ENCODE data around the gene LHX6. TPM values are rescaled to one million over a fixed set of nuclear protein-coding genes. Genes with fewer than 3 reads are reported as not detected.

The LHX6 gene
- total and polyA plus RNA-seq, 2 of the 13 experiments (the other 11 are each of a cell fraction or from before 2014, with no cell fraction given) = 1.1 to 1.3 TPM

DNA sequence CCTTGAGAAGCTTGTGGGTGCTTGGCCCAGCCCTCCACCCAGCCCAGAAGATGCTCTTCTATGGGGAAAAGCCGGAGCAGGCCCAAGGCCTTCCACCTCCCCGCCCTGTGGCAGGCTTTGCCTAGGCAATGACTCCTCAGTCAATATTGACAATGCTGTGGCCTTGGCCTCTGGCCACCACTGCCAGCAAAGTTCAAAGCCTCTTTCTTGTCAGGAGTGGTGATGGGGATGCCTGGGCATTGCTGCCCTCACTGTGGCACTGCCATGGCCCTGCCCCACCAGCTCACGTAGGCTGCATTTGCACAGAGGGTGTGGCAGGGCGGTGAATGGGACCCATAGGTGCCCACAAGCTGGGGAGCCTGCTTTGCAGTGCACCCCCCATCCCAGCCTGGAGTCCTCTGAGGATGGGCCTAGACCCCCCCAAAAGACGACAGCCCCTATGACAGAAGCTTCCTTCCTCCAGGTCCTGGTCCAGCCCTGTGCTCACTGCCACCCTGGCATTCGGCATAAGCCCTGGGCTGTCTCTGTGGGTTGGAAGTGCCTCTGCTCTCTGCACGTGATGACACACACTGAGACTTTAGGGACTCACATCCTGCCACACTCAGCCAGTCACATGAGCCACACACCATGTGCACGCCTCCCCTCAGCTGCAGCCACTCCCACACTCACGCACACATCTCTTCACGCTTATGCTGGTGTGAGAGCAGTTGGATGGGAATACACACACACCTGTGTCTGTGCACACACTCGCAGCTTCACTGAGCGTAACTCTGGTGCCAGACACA lies 38.0 kb downstream of the LHX6 start (continued):
- TF ChIP-seq, protein P1, sequence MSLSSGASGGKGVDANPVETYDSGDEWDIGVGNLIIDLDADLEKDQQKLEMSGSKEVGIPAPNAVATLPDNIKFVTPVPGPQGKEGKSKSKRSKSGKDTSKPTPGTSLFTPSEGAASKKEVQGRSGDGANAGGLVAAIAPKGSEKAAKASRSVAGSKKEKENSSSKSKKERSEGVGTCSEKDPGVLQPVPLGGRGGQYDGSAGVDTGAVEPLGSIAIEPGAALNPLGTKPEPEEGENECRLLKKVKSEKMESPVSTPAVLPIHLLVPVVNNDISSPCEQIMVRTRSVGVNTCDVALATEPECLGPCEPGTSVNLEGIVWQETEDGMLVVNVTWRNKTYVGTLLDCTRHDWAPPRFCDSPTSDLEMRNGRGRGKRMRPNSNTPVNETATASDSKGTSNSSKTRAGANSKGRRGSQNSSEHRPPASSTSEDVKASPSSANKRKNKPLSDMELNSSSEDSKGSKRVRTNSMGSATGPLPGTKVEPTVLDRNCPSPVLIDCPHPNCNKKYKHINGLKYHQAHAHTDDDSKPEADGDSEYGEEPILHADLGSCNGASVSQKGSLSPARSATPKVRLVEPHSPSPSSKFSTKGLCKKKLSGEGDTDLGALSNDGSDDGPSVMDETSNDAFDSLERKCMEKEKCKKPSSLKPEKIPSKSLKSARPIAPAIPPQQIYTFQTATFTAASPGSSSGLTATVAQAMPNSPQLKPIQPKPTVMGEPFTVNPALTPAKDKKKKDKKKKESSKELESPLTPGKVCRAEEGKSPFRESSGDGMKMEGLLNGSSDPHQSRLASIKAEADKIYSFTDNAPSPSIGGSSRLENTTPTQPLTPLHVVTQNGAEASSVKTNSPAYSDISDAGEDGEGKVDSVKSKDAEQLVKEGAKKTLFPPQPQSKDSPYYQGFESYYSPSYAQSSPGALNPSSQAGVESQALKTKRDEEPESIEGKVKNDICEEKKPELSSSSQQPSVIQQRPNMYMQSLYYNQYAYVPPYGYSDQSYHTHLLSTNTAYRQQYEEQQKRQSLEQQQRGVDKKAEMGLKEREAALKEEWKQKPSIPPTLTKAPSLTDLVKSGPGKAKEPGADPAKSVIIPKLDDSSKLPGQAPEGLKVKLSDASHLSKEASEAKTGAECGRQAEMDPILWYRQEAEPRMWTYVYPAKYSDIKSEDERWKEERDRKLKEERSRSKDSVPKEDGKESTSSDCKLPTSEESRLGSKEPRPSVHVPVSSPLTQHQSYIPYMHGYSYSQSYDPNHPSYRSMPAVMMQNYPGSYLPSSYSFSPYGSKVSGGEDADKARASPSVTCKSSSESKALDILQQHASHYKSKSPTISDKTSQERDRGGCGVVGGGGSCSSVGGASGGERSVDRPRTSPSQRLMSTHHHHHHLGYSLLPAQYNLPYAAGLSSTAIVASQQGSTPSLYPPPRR (CRISPR knock-in tag; IDR thresholded peaks at IDR 0.05; ENCODE audit: borderline replicate concordance) = peak; percentile 40; the same call in 1 of the 2 replicates
- TF ChIP-seq RARA (CRISPR knock-in tag; IDR thresholded peaks at IDR 0.05) (peak; percentile 91), EP300 (IDR thresholded peaks at IDR 0.05; ENCODE audit: low read depth in 2 of 2, low read length in 2 of 2) (peak in 1 of 2 experiments; percentile 81; a peak in 2 of 4 replicates), EP300 (CRISPR knock-in tag; IDR thresholded peaks at IDR 0.05; ENCODE audit: borderline replicate concordance) (peak; percentile 29; the same call in 1 of the 2 replicates), HDAC1 (CRISPR knock-in tag; IDR thresholded peaks at IDR 0.05) (peak; percentile 66), CBFB (CRISPR knock-in tag; IDR thresholded peaks at IDR 0.05) (0 out of 2 replicates have a peak, but pooled peaks have one; percentile 21), ZNF12 (CRISPR knock-in tag; IDR thresholded peaks at IDR 0.05) (no peak), NCOA1 (CRISPR knock-in tag; IDR thresholded peaks at IDR 0.05) (no peak), JARID2 (CRISPR knock-in tag; IDR thresholded peaks at IDR 0.05; ENCODE audit: insufficient replicate concordance) (no peak)
- TF ChIP-seq, protein P2, sequence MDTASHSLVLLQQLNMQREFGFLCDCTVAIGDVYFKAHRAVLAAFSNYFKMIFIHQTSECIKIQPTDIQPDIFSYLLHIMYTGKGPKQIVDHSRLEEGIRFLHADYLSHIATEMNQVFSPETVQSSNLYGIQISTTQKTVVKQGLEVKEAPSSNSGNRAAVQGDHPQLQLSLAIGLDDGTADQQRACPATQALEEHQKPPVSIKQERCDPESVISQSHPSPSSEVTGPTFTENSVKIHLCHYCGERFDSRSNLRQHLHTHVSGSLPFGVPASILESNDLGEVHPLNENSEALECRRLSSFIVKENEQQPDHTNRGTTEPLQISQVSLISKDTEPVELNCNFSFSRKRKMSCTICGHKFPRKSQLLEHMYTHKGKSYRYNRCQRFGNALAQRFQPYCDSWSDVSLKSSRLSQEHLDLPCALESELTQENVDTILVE (CRISPR knock-in tag; IDR thresholded peaks at IDR 0.05) = peak; percentile 37; the same call in 1 of the 2 replicates
- TF ChIP-seq, protein P3, sequence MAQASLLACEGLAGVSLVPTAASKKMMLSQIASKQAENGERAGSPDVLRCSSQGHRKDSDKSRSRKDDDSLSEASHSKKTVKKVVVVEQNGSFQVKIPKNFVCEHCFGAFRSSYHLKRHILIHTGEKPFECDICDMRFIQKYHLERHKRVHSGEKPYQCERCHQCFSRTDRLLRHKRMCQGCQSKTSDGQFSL (CRISPR knock-in tag; IDR thresholded peaks at IDR 0.05) = 0 out of 2 replicates have a peak, but pooled peaks have one; percentile 50
- TF ChIP-seq, protein P4, sequence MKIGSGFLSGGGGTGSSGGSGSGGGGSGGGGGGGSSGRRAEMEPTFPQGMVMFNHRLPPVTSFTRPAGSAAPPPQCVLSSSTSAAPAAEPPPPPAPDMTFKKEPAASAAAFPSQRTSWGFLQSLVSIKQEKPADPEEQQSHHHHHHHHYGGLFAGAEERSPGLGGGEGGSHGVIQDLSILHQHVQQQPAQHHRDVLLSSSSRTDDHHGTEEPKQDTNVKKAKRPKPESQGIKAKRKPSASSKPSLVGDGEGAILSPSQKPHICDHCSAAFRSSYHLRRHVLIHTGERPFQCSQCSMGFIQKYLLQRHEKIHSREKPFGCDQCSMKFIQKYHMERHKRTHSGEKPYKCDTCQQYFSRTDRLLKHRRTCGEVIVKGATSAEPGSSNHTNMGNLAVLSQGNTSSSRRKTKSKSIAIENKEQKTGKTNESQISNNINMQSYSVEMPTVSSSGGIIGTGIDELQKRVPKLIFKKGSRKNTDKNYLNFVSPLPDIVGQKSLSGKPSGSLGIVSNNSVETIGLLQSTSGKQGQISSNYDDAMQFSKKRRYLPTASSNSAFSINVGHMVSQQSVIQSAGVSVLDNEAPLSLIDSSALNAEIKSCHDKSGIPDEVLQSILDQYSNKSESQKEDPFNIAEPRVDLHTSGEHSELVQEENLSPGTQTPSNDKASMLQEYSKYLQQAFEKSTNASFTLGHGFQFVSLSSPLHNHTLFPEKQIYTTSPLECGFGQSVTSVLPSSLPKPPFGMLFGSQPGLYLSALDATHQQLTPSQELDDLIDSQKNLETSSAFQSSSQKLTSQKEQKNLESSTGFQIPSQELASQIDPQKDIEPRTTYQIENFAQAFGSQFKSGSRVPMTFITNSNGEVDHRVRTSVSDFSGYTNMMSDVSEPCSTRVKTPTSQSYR (CRISPR knock-in tag; IDR thresholded peaks at IDR 0.05; ENCODE audit: borderline replicate concordance) = peak; percentile 22; the same call in 1 of the 2 replicates
- TF ChIP-seq, protein P5, sequence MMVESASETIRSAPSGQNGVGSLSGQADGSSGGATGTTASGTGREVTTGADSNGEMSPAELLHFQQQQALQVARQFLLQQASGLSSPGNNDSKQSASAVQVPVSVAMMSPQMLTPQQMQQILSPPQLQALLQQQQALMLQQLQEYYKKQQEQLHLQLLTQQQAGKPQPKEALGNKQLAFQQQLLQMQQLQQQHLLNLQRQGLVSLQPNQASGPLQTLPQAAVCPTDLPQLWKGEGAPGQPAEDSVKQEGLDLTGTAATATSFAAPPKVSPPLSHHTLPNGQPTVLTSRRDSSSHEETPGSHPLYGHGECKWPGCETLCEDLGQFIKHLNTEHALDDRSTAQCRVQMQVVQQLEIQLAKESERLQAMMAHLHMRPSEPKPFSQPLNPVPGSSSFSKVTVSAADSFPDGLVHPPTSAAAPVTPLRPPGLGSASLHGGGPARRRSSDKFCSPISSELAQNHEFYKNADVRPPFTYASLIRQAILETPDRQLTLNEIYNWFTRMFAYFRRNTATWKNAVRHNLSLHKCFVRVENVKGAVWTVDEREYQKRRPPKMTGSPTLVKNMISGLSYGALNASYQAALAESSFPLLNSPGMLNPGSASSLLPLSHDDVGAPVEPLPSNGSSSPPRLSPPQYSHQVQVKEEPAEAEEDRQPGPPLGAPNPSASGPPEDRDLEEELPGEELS (CRISPR knock-in tag; IDR thresholded peaks at IDR 0.05) = peak; percentile 50; the same call in 1 of the 2 replicates
- TF ChIP-seq, protein P6, sequence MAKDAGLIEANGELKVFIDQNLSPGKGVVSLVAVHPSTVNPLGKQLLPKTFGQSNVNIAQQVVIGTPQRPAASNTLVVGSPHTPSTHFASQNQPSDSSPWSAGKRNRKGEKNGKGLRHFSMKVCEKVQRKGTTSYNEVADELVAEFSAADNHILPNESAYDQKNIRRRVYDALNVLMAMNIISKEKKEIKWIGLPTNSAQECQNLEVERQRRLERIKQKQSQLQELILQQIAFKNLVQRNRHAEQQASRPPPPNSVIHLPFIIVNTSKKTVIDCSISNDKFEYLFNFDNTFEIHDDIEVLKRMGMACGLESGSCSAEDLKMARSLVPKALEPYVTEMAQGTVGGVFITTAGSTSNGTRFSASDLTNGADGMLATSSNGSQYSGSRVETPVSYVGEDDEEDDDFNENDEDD (CRISPR knock-in tag; IDR thresholded peaks at IDR 0.05; ENCODE audit: borderline replicate concordance) = no peak

Data from HepG2 (cell line).